ENCODE results near the gene U2AF2.

Gene U2AF2

DNA sequence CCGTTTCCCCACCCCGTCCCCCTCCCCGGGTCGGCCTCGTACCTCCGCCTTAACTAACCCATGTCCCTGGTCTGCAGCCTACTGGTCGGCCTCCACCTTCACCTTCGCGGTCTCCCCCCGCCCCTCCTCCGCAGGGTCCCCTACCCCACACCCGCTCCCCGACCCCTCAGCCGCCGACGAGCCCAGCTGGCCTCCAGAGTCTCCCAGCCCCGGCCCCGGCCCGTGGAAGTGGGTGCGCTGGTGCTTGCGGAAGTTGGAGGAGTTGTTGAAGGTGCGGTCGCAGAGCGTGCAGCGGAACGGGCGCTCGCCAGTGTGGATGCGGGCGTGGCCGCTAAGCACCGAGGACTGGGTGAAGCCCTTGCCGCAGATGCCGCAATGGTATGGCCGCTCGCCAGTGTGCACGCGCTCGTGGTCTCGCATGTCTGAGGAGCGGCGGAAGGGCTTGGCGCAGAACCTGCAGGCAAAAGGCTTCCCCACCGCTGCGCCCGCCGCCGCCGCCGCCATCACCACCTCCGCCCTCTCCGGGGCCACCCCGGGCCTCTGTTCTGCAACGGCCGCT is 33.1 kb upstream of the U2AF2 start:
- Histone ChIP-seq H3K4me2 (ENCODE audit: low read length) (no peak overlapping the region), H3K27me3 (ENCODE audit: low read depth, low read length) (no peaks in the 10 kb centered on the region)

DNA sequence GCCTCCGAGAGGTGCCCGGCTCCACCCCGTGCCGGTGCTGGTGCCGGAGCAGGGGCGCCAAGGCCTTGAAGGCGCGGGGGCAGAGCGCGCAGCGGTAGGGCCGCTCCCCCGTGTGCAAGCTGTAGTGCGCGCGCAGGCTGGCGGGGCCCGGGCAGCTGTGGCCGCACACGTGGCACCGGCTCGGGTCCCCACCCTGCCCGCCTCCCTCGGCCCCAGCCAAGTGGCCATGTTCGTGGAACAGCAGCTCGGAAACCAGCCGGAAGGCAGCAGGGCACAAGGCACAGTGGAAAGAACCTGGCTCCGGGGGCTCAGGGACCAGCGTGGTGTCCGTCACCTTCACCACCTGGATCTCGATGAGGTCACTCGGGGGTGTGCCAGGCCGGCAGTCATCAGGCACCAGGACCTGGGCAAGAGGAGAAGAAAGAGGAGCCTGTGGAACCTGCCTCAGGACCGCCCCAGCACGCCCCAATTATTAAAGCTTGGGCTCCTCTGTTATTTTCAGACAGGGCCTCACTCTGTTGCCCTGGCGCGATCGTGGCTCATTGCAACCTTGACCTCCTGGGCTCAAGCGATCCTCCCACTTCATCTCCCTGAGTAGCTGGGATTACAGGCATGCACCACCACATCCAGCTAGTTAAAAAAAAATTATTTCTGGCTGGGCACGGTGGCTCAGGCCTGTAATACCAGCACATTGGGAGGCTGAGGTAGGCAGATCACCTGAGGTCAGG is 32.4 kb upstream of the U2AF2 start:
- Histone ChIP-seq H3K9me3 (ENCODE audit: insufficient read depth, low read length) (no peaks in the 10 kb centered on the region), H3K27me3 (ENCODE audit: low read depth, low read length) (no peaks in the 10 kb centered on the region), H2AFZ (ENCODE audit: low read depth, low read length) (no peak overlapping the region), H3K79me2 (ENCODE audit: low read length) (no peaks in the 10 kb centered on the region), H3K4me2 (ENCODE audit: low read length) (no peak overlapping the region), H3K9ac (ENCODE audit: low read length) (no peak overlapping the region), H3K4me3 (ENCODE audit: low read length) (no peak overlapping the region), H3K4me1 (ENCODE audit: low read length) (peaks cover 20% of the 10 kb centered on the region), H4K20me1 (ENCODE audit: insufficient read depth, low read length) (0 out of 2 replicates have a peak, but pooled peaks cover 3% of the 10 kb centered on the region), H3K27ac (ENCODE audit: low read length) (no peak overlapping the region), H3K36me3 (replicated peaks; ENCODE audit: low read depth, low read length) (peaks cover 15% of the 10 kb centered on the region)
- TF ChIP-seq, protein P1, sequence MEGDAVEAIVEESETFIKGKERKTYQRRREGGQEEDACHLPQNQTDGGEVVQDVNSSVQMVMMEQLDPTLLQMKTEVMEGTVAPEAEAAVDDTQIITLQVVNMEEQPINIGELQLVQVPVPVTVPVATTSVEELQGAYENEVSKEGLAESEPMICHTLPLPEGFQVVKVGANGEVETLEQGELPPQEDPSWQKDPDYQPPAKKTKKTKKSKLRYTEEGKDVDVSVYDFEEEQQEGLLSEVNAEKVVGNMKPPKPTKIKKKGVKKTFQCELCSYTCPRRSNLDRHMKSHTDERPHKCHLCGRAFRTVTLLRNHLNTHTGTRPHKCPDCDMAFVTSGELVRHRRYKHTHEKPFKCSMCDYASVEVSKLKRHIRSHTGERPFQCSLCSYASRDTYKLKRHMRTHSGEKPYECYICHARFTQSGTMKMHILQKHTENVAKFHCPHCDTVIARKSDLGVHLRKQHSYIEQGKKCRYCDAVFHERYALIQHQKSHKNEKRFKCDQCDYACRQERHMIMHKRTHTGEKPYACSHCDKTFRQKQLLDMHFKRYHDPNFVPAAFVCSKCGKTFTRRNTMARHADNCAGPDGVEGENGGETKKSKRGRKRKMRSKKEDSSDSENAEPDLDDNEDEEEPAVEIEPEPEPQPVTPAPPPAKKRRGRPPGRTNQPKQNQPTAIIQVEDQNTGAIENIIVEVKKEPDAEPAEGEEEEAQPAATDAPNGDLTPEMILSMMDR (IDR thresholded peaks at IDR 0.05; ENCODE audit: low read depth, low read length): no peak
- TF ChIP-seq EZH2phosphoT487 (IDR thresholded peaks at IDR 0.05; ENCODE audit: low read depth): no peak

More for the DNA sequence above, 33.1 kb upstream of the U2AF2 start:
- TF ChIP-seq, protein P1 (IDR thresholded peaks at IDR 0.05; ENCODE audit: low read depth, low read length): no peak
- no peak for TF ChIP-seq EZH2phosphoT487 (IDR thresholded peaks at IDR 0.05; ENCODE audit: low read depth)
- Histone ChIP-seq H3K79me2 (ENCODE audit: low read length) (no peaks in the 10 kb centered on the region), H2AFZ (ENCODE audit: low read depth, low read length) (no peak overlapping the region), H3K36me3 (replicated peaks; ENCODE audit: low read depth, low read length) (peaks cover 18% of the 10 kb centered on the region), H4K20me1 (ENCODE audit: insufficient read depth, low read length) (0 out of 2 replicates have a peak, but pooled peaks cover 3% of the 10 kb centered on the region), H3K27ac (ENCODE audit: low read length) (no peak overlapping the region), H3K9me3 (ENCODE audit: insufficient read depth, low read length) (no peaks in the 10 kb centered on the region), H3K4me3 (ENCODE audit: low read length) (no peak overlapping the region), H3K9ac (ENCODE audit: low read length) (no peak overlapping the region), H3K4me1 (ENCODE audit: low read length) (peaks cover 19% of the 10 kb centered on the region)

DNA sequence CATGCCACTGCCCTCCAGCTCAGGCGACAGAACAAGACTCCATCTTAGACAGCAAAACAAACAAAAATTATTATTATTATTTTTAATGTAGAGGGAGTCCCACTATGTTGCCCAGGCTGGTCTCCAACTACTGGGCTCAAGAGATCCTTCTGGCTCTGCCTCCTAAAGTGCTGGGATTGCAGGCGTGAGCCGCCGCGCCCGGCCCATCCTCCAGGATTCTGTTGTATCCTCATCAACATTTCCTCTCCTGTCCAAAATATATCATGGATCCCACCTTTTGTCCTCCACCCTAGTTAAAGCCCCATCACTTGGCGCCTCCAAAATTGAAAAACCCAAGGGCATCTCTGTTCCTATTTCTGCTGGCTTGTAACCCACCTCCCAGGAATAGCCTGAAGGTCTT is 31.7 kb upstream of the U2AF2 start:
- no peak overlapping the region for H3K4me3 ChIP-seq (ENCODE audit: low read length)
- H3K9me3 ChIP-seq (ENCODE audit: insufficient read depth, low read length): no peaks in the 10 kb centered on the region
- H3K27me3 ChIP-seq (ENCODE audit: low read depth, low read length): no peaks in the 10 kb centered on the region
- no peak overlapping the region for H3K4me2 ChIP-seq (ENCODE audit: low read length)
- no peak for TF ChIP-seq EZH2phosphoT487 (IDR thresholded peaks at IDR 0.05; ENCODE audit: low read depth)
- TF ChIP-seq, protein P1 (IDR thresholded peaks at IDR 0.05; ENCODE audit: low read depth, low read length): no peak
- 0 out of 2 replicates have a peak, but pooled peaks cover 3% of the 10 kb centered on the region for H4K20me1 ChIP-seq (ENCODE audit: insufficient read depth, low read length)
- H3K4me1 ChIP-seq (ENCODE audit: low read length): peaks cover 20% of the 10 kb centered on the region
- H2AFZ ChIP-seq (ENCODE audit: low read depth, low read length): no peak overlapping the region
- no peak overlapping the region for H3K9ac ChIP-seq (ENCODE audit: low read length)
- H3K36me3 ChIP-seq (replicated peaks; ENCODE audit: low read depth, low read length): peaks cover 12% of the 10 kb centered on the region
- no peaks in the 10 kb centered on the region for H3K79me2 ChIP-seq (ENCODE audit: low read length)
- H3K27ac ChIP-seq (ENCODE audit: low read length): no peak overlapping the region

DNA sequence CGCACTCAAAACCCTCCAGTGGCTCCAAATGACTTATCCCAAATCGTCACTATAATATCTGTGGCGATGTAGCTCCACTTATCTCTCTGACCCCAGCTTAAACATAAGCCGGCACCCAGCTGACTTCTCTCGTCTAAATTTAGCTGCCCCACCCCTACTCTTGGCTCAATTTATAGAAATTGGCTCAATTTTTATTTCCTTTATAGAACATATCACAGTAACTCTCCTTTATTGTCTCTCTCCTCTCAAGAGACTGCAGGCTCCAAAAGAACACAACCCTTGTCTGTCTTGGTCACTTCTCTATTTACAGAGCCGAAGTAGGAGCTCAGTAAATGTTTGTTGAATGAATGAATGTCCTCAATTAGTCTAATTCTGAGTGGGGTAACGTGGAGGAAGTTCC is 31.3 kb upstream of the U2AF2 start:
- Histone ChIP-seq H3K27ac (ENCODE audit: low read length) (no peak overlapping the region), H3K4me3 (ENCODE audit: low read length) (peak overlapping the region; percentile 81)

More for the DNA sequence above, 31.3 kb upstream of the U2AF2 start:
- Histone ChIP-seq H3K4me1 (ENCODE audit: low read length) (peaks cover 20% of the 10 kb centered on the region), H3K79me2 (ENCODE audit: low read length) (no peaks in the 10 kb centered on the region), H3K36me3 (replicated peaks; ENCODE audit: low read depth, low read length) (peaks cover 12% of the 10 kb centered on the region), H3K9me3 (ENCODE audit: insufficient read depth, low read length) (no peaks in the 10 kb centered on the region), H3K4me2 (ENCODE audit: low read length) (peak overlapping the region; percentile 44), H3K27me3 (ENCODE audit: low read depth, low read length) (no peaks in the 10 kb centered on the region), H2AFZ (ENCODE audit: low read depth, low read length) (no peak overlapping the region), H3K9ac (ENCODE audit: low read length) (no peak overlapping the region), H4K20me1 (ENCODE audit: insufficient read depth, low read length) (0 out of 2 replicates have a peak, but pooled peaks cover 3% of the 10 kb centered on the region)
- TF ChIP-seq, protein P1 (IDR thresholded peaks at IDR 0.05; ENCODE audit: low read depth, low read length): no peak
- TF ChIP-seq EZH2phosphoT487 (IDR thresholded peaks at IDR 0.05; ENCODE audit: low read depth): no peak

Measured in OCI-LY3 (cell line).